B cell (primary cell): Measurements from ENCODE around the gene KRT71. TPM values are rescaled to one million over a fixed set of nuclear protein-coding genes. Genes with fewer than 3 reads are reported as not detected.

Experiments
- ATAC-seq: fragments of 200-7000 bp; cut with Tn5 transposase; one replicate; pipeline ENCODE4 v1.10.0; 2021; ENCODE audit warnings: low read depth, mild to moderate bottlenecking, moderate number of reproducible peaks, moderate library complexity
- CTCF ChIA-PET: fragments of 350-600 bp; sonication (Branson Sonifier 250); formaldehyde crosslinking; loops from one replicate; lab custom pipeline; 2021; ENCODE audit warnings: antibody characterized with exemption, inconsistent platforms; lab: Charles Lee
- POLR2A ChIA-PET: fragments of 350-600 bp; sonication (Branson Sonifier 250); formaldehyde crosslinking; loops from one replicate; lab custom pipeline; 2021; ENCODE audit warnings: antibody characterized with exemption; lab: Charles Lee
- DNase-seq: peaks from one replicate; pipeline ENCODE4 v3.0.0; 2013
- H2AFZ ChIP-seq: 2 replicates; pipeline ENCODE4 v1.6.1; 2012; ENCODE audit warnings: mild to moderate bottlenecking, low read depth, low read length; ENCODE audit not compliant: insufficient read depth, poor library complexity, severe bottlenecking
- H3K27ac ChIP-seq, 2 donors: 1 replicate in 1 of 2; 2 replicates in 1 of 2; pipeline ENCODE4 v1.5.1; 2012 to 2013; ENCODE audit warnings: low read length in 2 of 2, mild to moderate bottlenecking in 2 of 2, moderate library complexity in 1 of 2
- H3K27me3 ChIP-seq, 4 experiments: fragments of 200-600 bp in 1 of 4; sonication (generic) in 1 of 4; replicated peaks in 1 of 4; 1 replicate in 2 of 4; 2 replicates in 2 of 4; pipeline versions ENCODE4 v1.6.1 to v1.7.0; 2013 to 2016; ENCODE audit warnings: low read length in 3 of 4, mild to moderate bottlenecking in 2 of 4, mixed read lengths in 1 of 4, moderate library complexity in 1 of 4; ENCODE audit not compliant: insufficient read depth in 4 of 4, control insufficient read depth in 3 of 4; ENCODE audit errors: control extremely low read depth in 1 of 4
- H3K36me3 ChIP-seq, 2 experiments: replicated peaks in 1 of 2; 1 replicate in 1 of 2; 2 replicates in 1 of 2; pipeline versions ENCODE4 v1.6.1 to v1.7.1; 2013; ENCODE audit warnings: low read length in 1 of 2; ENCODE audit not compliant: insufficient read depth in 2 of 2, control insufficient read depth in 1 of 2; ENCODE audit errors: control extremely low read depth in 1 of 2, extremely low read depth in 1 of 2
- H3K4me1 ChIP-seq, 2 donors: fragments of 200-600 bp in 1 of 2; sonication (generic) in 1 of 2; 1 replicate in 1 of 2; 2 replicates in 1 of 2; pipeline versions ENCODE4 v1.5.1 to v1.6.1; 2013 to 2017; ENCODE audit warnings: low read length in 2 of 2; ENCODE audit not compliant: control insufficient read depth in 2 of 2, insufficient read depth in 2 of 2
- H3K4me2 ChIP-seq: replicated peaks from 2 replicates; pipeline ENCODE3; 2012; ENCODE audit warnings: mild to moderate bottlenecking, low read depth, low read length; ENCODE audit not compliant: poor library complexity, severe bottlenecking
- H3K4me3 ChIP-seq, 5 experiments: fragments of 200-600 bp in 1 of 5; sonication (generic) in 1 of 5; 1 replicate in 3 of 5; 2 replicates in 2 of 5; pipeline versions ENCODE4 v1.5.1 to v1.7.0; 2011 to 2016; ENCODE audit warnings: low read length in 4 of 5, mild to moderate bottlenecking in 4 of 5, low read depth in 2 of 5, control low read depth in 1 of 5, moderate library complexity in 1 of 5; ENCODE audit not compliant: insufficient read depth in 1 of 5; ENCODE audit errors: control extremely low read depth in 1 of 5, extremely low read depth in 1 of 5
- H3K79me2 ChIP-seq: fragments of 200-600 bp; sonication (generic); one replicate; pipeline ENCODE4 v1.6.0; 2016; ENCODE audit warnings: low read length; ENCODE audit not compliant: control insufficient read depth, insufficient read depth
- H3K9ac ChIP-seq: fragments of 200-600 bp; sonication (generic); 2 replicates; pipeline ENCODE4 v1.6.1; 2017; ENCODE audit warnings: mild to moderate bottlenecking, low read length, moderate library complexity
- H3K9me3 ChIP-seq, 3 donors: one replicate each; pipeline versions ENCODE4 v1.6.1 to v1.7.1; 2013; ENCODE audit warnings: low read length in 2 of 3; ENCODE audit not compliant: control insufficient read depth in 2 of 3, insufficient read depth in 1 of 3; ENCODE audit errors: control extremely low read depth in 1 of 3
- H4K20me1 ChIP-seq: 2 replicates; pipeline ENCODE4 v1.6.0; 2012; ENCODE audit warnings: mild to moderate bottlenecking, low read length; ENCODE audit not compliant: insufficient read depth, control insufficient read depth, poor library complexity, severe bottlenecking
- H3K27ac Mint-ChIP-seq: one replicate; pipeline ENCODE4 v1.8.0; 2021; ENCODE audit warnings: mixed read lengths
- H3K27me3 Mint-ChIP-seq: one replicate; pipeline ENCODE4 v1.8.0; 2021; ENCODE audit warnings: mixed read lengths
- H3K4me1 Mint-ChIP-seq: one replicate; pipeline ENCODE4 v1.8.0; 2021; ENCODE audit warnings: mixed read lengths
- H3K4me3 Mint-ChIP-seq: one replicate; pipeline ENCODE4 v1.8.0; 2021; ENCODE audit warnings: mixed read lengths
- H3K9me3 Mint-ChIP-seq: one replicate; pipeline ENCODE4 v1.8.0; 2022; ENCODE audit warnings: mixed read lengths; ENCODE audit not compliant: insufficient read depth
- EZH2 ChIP-seq: IDR thresholded peaks from 2 replicates; pipeline ENCODE4 v1.6.1; 2012; ENCODE audit warnings: borderline replicate concordance, low read depth, mild to moderate bottlenecking, moderate library complexity, low read length; ENCODE audit not compliant: insufficient read depth, poor library complexity, severe bottlenecking
- WGBS: methylation state at CpG from one replicate; pipeline ENCODE4 v1.1.5; 2013; ENCODE audit warnings: missing lambda C conversion rate; ENCODE audit not compliant: insufficient coverage; 5-methylcytosine and 5-hydroxymethylcytosine counted together
- intact Hi-C: fragments of 100-400 bp; cut with micrococcal nuclease; formaldehyde crosslinking; loops from one replicate; pipeline ENCODE4 v1.10.0; 2022
- polyA plus RNA-seq: library from polyadenylated mRNA; depleted of rRNA; stranded (reverse); fragments of >200 nt; gene quantifications from 2 replicates; pipeline ENCODE4 v1.2.3, GENCODE V29; 2012
- total RNA-seq, 2 donors: library from RNA; stranded (reverse); fragments of 120-200 nt in 1 of 2; gene quantifications; 1 replicate in 1 of 2; 2 replicates in 1 of 2; pipeline versions ENCODE4 v1.2.3 to v1.2.4, GENCODE V29; 2013 to 2022
- TF ChIP-seq, protein P1 (sequence below): fragments of 200-600 bp; IDR thresholded peaks from one replicate; pipeline ENCODE4 v1.8.0; 2022; ENCODE audit warnings: antibody characterized with exemption, mild to moderate bottlenecking

KRT71 gene
- total and polyA plus RNA-seq, 2 donors (not counting 1 experiment from before 2014, with no cell fraction given), result not detected

DNA sequence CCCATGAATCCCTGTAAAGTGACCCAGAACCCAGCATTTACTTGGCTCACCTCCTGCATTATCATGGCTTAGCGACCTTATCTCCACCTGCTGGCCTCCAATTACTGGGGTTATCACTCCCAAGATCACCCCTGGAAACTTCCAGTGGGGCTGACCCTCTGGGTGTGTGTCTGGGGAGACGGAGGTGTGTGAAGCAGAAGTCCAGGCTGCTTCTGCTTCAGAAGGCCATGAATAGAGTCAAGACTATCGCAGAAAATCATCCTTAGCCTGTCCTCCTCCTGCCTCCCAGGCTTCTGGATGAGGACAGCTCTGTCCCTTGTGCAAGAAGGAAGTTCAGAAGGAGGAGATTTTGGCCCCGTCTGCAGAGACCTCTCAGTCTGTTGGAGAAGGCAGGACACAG lies 48.7 kb upstream of the KRT71 start:
- Mint-ChIP-seq H3K27ac (no peak overlapping the region), H3K27me3 (peaks cover 43% of the 10 kb centered on the region), H3K4me3 (no peak overlapping the region), H3K4me1 (no peaks in the 10 kb centered on the region), H3K9me3 (no peaks in the 10 kb centered on the region)
- Histone ChIP-seq H4K20me1 (no peaks in the 10 kb centered on the region), H2AFZ (no peak overlapping the region), H3K36me3 (no peaks in the 10 kb centered on the region), H3K79me2 (no peaks in the 10 kb centered on the region), H3K9me3 (no peaks in the 10 kb centered on the region), H3K4me3 (no peak overlapping the region), H3K27me3 (peaks cover 0 to 14% (median 6%) of the 10 kb centered on the region in 4 experiments), H3K4me1 (no peaks in the 10 kb centered on the region), H3K9ac (no peak overlapping the region), H3K27ac (no peak overlapping the region), H3K4me2 (no peak overlapping the region)
- intact Hi-C loops, result no loop called here
- no peak for TF ChIP-seq EZH2
- TF ChIP-seq, protein P1, sequence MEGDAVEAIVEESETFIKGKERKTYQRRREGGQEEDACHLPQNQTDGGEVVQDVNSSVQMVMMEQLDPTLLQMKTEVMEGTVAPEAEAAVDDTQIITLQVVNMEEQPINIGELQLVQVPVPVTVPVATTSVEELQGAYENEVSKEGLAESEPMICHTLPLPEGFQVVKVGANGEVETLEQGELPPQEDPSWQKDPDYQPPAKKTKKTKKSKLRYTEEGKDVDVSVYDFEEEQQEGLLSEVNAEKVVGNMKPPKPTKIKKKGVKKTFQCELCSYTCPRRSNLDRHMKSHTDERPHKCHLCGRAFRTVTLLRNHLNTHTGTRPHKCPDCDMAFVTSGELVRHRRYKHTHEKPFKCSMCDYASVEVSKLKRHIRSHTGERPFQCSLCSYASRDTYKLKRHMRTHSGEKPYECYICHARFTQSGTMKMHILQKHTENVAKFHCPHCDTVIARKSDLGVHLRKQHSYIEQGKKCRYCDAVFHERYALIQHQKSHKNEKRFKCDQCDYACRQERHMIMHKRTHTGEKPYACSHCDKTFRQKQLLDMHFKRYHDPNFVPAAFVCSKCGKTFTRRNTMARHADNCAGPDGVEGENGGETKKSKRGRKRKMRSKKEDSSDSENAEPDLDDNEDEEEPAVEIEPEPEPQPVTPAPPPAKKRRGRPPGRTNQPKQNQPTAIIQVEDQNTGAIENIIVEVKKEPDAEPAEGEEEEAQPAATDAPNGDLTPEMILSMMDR, result no peak
- 85% methylated on average over 2 of the region's 4 CpGs for WGBS
- ChIA-PET POLR2A (no interaction called here), CTCF (no interaction called here)
- ATAC-seq, result no peak
- DNase-seq, result no peak

- Histone ChIP-seq H4K20me1 (no peaks in the 10 kb centered on the region), H2AFZ (no peak within 1 kb of the TSS), H3K4me1 (no peaks in the 10 kb centered on the region), H3K4me2 (no peak within 1 kb of the TSS), H3K27me3 (peaks cover 0 to 14% (median 6%) of the 10 kb centered on the region in 4 experiments), H3K79me2 (no peaks in the 10 kb centered on the region), H3K9ac (no peak within 1 kb of the TSS), H3K36me3 (no peaks in the 10 kb centered on the region), H3K9me3 (no peaks in the 10 kb centered on the region), H3K27ac (no peak within 1 kb of the TSS), H3K4me3 (no peak within 1 kb of the TSS)
- no peak within 1 kb of the TSS for H3K27ac Mint-ChIP-seq
- CTCF ChIA-PET, result no interaction called here
- no peak within 1 kb of the TSS for H3K4me3 Mint-ChIP-seq
- DNase-seq, result no peak
- no peaks in the 10 kb centered on the region for H3K9me3 Mint-ChIP-seq
- H3K4me1 Mint-ChIP-seq, result no peaks in the 10 kb centered on the region
- H3K27me3 Mint-ChIP-seq, result peaks cover 43% of the 10 kb centered on the region
- ATAC-seq, result no peak
- WGBS, result 42% methylated on average over 48 of the region's 48 CpGs
- intact Hi-C loops, result no loop called here
- TF ChIP-seq EZH2, result no peak
- TF ChIP-seq, protein P1, result no peak
- POLR2A ChIA-PET, result no interaction called here
These were observed 48.1 kb upstream of the KRT71 start, which contains the start of gene KRT72 for GRCh38 chr12:52600941-52601481. TSS of gene KRT72 (minus strand) at chr12:52601463. CDS start at chr12:52601452, 11 bp downstream.
